GM19438 (cell line): Measurements from ENCODE around the gene RFX3.
A peak's percentile ranks its signal among the peaks of the same experiment; 100 is the strongest.

Experiments used
- ATAC-seq: cut with Tn5 transposase; IDR thresholded peaks from one replicate; pipeline ENCODE4 v1.9.1; 2021; ENCODE audit warnings: low read depth; ENCODE audit not compliant: unreplicated experiment

RFX3 gene

GRCh38 chr9:3479514-3480352 is 46.1 kb downstream of the RFX3 start:
- ATAC-seq, result no peak

GRCh38 chr9:3478549-3478953 is 47.2 kb downstream of the RFX3 start:
- no peak for ATAC-seq

GRCh38 chr9:3477236-3477834 is 48.5 kb downstream of the RFX3 start:
- ATAC-seq, result no peak

- no peak for ATAC-seq
Observed at GRCh38 chr9:3475300-3476020, 50.3 kb downstream of the RFX3 start.

- ATAC-seq, result no peak
Observed at GRCh38 chr9:3474821-3475220, 51.0 kb downstream of the RFX3 start.

- no peak for ATAC-seq
Observed at GRCh38 chr9:3473405-3473804, 52.4 kb downstream of the RFX3 start.

GRCh38 chr9:3471883-3472282 is 53.9 kb downstream of the RFX3 start:
- no peak for ATAC-seq

GRCh38 chr9:3468421-3469205 is 57.2 kb downstream of the RFX3 start:
- no peak for ATAC-seq

- peak; percentile 95 for ATAC-seq
Observed at GRCh38 chr9:3467593-3468219, 58.1 kb downstream of the RFX3 start.

GRCh38 chr9:3464033-3464638 is 61.7 kb downstream of the RFX3 start:
- no peak for ATAC-seq

GRCh38 chr9:3458806-3459475 is 66.9 kb downstream of the RFX3 start:
- ATAC-seq, result no peak

GRCh38 chr9:3457175-3457574 is 68.6 kb downstream of the RFX3 start:
- ATAC-seq, result no peak

- no peak for ATAC-seq
Observed at GRCh38 chr9:3455717-3456116, 70.1 kb downstream of the RFX3 start.

- ATAC-seq, result no peak
Observed at GRCh38 chr9:3455094-3455493, 70.7 kb downstream of the RFX3 start.

GRCh38 chr9:3451956-3452355 is 73.8 kb downstream of the RFX3 start:
- no peak for ATAC-seq

- ATAC-seq, result no peak
Observed at GRCh38 chr9:3447788-3448187, 78.0 kb downstream of the RFX3 start.

- ATAC-seq, result no peak
Observed at GRCh38 chr9:3447143-3447542, 78.7 kb downstream of the RFX3 start.

GRCh38 chr9:3446313-3446712 is 79.5 kb downstream of the RFX3 start:
- ATAC-seq, result no peak

- ATAC-seq, result no peak
Observed at GRCh38 chr9:3444016-3444415, 81.8 kb downstream of the RFX3 start.
